Heart left ventricle (tissue), 16 donors: Measurements from ENCODE around the gene CNTFR. TPM values are rescaled to one million over a fixed set of nuclear protein-coding genes. Genes with fewer than 3 reads are reported as not detected.

Experiments
- ATAC-seq, 4 donors: fragments of 200-7000 bp; cut with Tn5 transposase; one replicate each; pipeline ENCODE4 v1.9.1; 2020 to 2022; ENCODE audit warnings: moderate library complexity in 4 of 4, mild to moderate bottlenecking in 3 of 4, moderate number of reproducible peaks in 1 of 4
- DNase-seq, 5 donors: peaks; one replicate each; pipeline ENCODE4 v3.0.0-alpha.2; 2020
- H3K27ac ChIP-seq, 12 donors: fragments of 200-600 bp; sonication (generic) in 4 of 12; one replicate each; pipeline versions ENCODE4 v1.5.0 to v1.8.0; 2016 to 2022; ENCODE audit warnings: mild to moderate bottlenecking in 2 of 12
- H3K27me3 ChIP-seq, 9 donors: fragments of 200-600 bp; sonication (generic) in 2 of 9; one replicate each; pipeline versions ENCODE4 v1.5.1 to v1.8.0; 2016 to 2022; ENCODE audit warnings: mild to moderate bottlenecking in 3 of 9
- H3K36me3 ChIP-seq, 9 donors: fragments of 200-600 bp; sonication (generic) in 2 of 9; one replicate each; pipeline versions ENCODE4 v1.5.0 to v1.8.0; 2018 to 2022; ENCODE audit warnings: mild to moderate bottlenecking in 2 of 9
- H3K4me1 ChIP-seq, 12 donors: fragments of 200-600 bp; sonication (generic) in 4 of 12; one replicate each; pipeline versions ENCODE4 v1.5.0 to v1.8.0; 2016 to 2022; ENCODE audit warnings: mild to moderate bottlenecking in 3 of 12
- H3K4me3 ChIP-seq, 12 donors: fragments of 200-600 bp; sonication (generic) in 4 of 12; one replicate each; pipeline versions ENCODE4 v1.5.0 to v1.8.0; 2017 to 2022; ENCODE audit warnings: mild to moderate bottlenecking in 9 of 12, moderate library complexity in 4 of 12
- H3K9me3 ChIP-seq, 12 donors: fragments of 200-600 bp; sonication (generic) in 4 of 12; one replicate each; pipeline versions ENCODE4 v1.5.0 to v1.8.0; 2016 to 2022; ENCODE audit warnings: mild to moderate bottlenecking in 1 of 12
- CTCF ChIP-seq, 12 donors: fragments of 200-600 bp; sonication (generic) in 4 of 12; IDR thresholded peaks; one replicate each; pipeline versions ENCODE4 v1.5.0 to v1.8.0; 2018 to 2022; ENCODE audit warnings: antibody characterized with exemption in 12 of 12, mild to moderate bottlenecking in 5 of 12
- POLR2A ChIP-seq, 2 donors: fragments of 450-650 bp; IDR thresholded peaks; one replicate each; pipeline ENCODE4 v1.6.1; 2017; ENCODE audit warnings: antibody characterized with exemption in 2 of 2, mild to moderate bottlenecking in 2 of 2, moderate library complexity in 2 of 2
- WGBS, 4 donors: extraction: QIAGEN DNeasy Blood & Tissue Kit in 2 of 4; methylation state at CpG; one replicate each; pipeline versions ENCODE4 v1.1.5 to v1.1.7; 2013 to 2018; 5-methylcytosine and 5-hydroxymethylcytosine counted together
- intact Hi-C, 10 donors: fragments of 100-400 bp; cut with DNase I; formaldehyde crosslinking; loops; one replicate each; pipeline versions ENCODE4 v1.11.1 to v1.14.2; 2022
- polyA plus RNA-seq, 2 donors: library from polyadenylated mRNA; stranded (reverse); fragments of 200-250 nt; gene quantifications; one replicate each; pipeline ENCODE4 v1.2.3, GENCODE V29; 2013
- total RNA-seq, 9 donors: library from RNA; depleted of rRNA in 2 of 9; stranded (reverse); fragments of >200 nt in 2 of 9; fragmentation: NEBNext Ultra II Directional in 3 of 9; extraction: Animal tissue kit (Norgen Biotek cat#: 25700) in 3 of 9; gene quantifications; one replicate each; pipeline versions ENCODE4 v1.1.0 to v1.2.4, GENCODE V29; 2016 to 2023
- donor health status: ischemic (EF 13 %, LVEDD 7.1; RV severe dilation, severe dysfunction).
- donor health status: healthy with polysubstance abuse.
- donor health status: DM: no; HTN: yes; CAD: no.
- donor health status: DM: no; HTN: no; CAD: no.
- donor health status: ischemic (EF 25% LVEDD 6.9; RV normal size, moderate dysfunction).
- donor health status: ischemic (EF 25% LVEDD 5.7; RV mildly dilated, moderate dysfunction).
- donor health status: healthy.
- donor health status: DM: yes; HTN: yes; CAD: no.
- donor health status: ischemic (EF 35%, LVEDD 5.7; RV mildly dilated, moderate dysfunction).
- donor health status: nonischemic (EF 11% LVEDD 7.7; RV severe dilation, severe dysfunction).
- donor health status: DM: yes; HTN: yes; CAD: no.
- donor health status: PGD.
- donor health status: ischemic (EF 29% LVEDD 5.4; RV normal size, mild dysfunction).
- donor health status: nonischemic (EF 23%, LVEDD 6.1; RV moderate dilation, normal function).

CNTFR gene
- total and polyA plus RNA-seq, 11 donors, result 0.43 to 9.8 (median 2.0) TPM

- DNase-seq (peak in 2 of 5 donors; percentile 18 to 44), ATAC-seq (peak; percentile 18 to 26 (median 19))
- no peaks in the 10 kb centered on the region for H3K9me3 ChIP-seq
- peaks cover 0 to 29% (median 24%) of the 10 kb centered on the region in 12 donors for H3K4me1 ChIP-seq
- TF ChIP-seq CTCF (IDR thresholded peaks at IDR 0.05) (no peak), POLR2A (IDR thresholded peaks at IDR 0.05) (no peak)
- H3K36me3 ChIP-seq, result peaks cover 0 to 31% (median 26%) of the 10 kb centered on the region in 9 donors
- H3K4me3 ChIP-seq, result peak overlapping the region; percentile 64 to 95 (median 82)
- intact Hi-C loops, result loop anchor here in 2 of 10 donors (5.0 to 10.0 kb wide), 2 partner anchors 91 to 157 kb away; partner anchors contain the start of genes DNAI1 (in 1 of the 2) and FAM219A (in 1 of the 2)
- no peaks in the 10 kb centered on the region for H3K27me3 ChIP-seq
- peak overlapping the region; percentile 81 to 97 (median 93) for H3K27ac ChIP-seq
- 44 to 62% (median 59%) methylated on average over 8 to 10 of the region's 10 CpGs for WGBS, 4 donors
Observed at GRCh38 chr9:34611251-34611810, 21.8 kb upstream of the CNTFR start.

- TF ChIP-seq POLR2A (IDR thresholded peaks at IDR 0.05) (no peak), CTCF (IDR thresholded peaks at IDR 0.05) (no peak)
- peak in 3 of 5 donors; percentile 24 to 59 (median 57) for DNase-seq
- WGBS, 4 donors, result 73 to 88% (median 80%) methylated on average over 14 to 20 of the region's 20 CpGs
- Histone ChIP-seq H3K4me3 (peak overlapping the region in 9 of 12 donors; percentile 74 to 95 (median 81)), H3K36me3 (peaks cover 0 to 24% (median 19%) of the 10 kb centered on the region in 9 donors), H3K4me1 (peaks cover 0 to 29% (median 24%) of the 10 kb centered on the region in 12 donors), H3K9me3 (no peaks in the 10 kb centered on the region), H3K27ac (peak overlapping the region in 9 of 12 donors; percentile 81 to 97 (median 94)), H3K27me3 (no peaks in the 10 kb centered on the region)
- intact Hi-C loops, result loop anchor here in 2 of 10 donors (5.0 to 10.0 kb wide), 2 partner anchors 92 to 156 kb away; partner anchors contain the start of genes DNAI1 (in 1 of the 2) and FAM219A (in 1 of the 2)
- ATAC-seq, result peak; percentile 20 to 45 (median 38)
Observed at GRCh38 chr9:34610434-34611206, 21.1 kb upstream of the CNTFR start.

GRCh38 chr9:34607331-34607730 is 17.8 kb upstream of the CNTFR start:
- Histone ChIP-seq H3K4me1 (peaks cover 0 to 20% (median 17%) of the 10 kb centered on the region in 12 donors), H3K4me3 (no peak overlapping the region), H3K36me3 (no peaks in the 10 kb centered on the region), H3K27ac (no peak overlapping the region), H3K27me3 (no peaks in the 10 kb centered on the region), H3K9me3 (no peaks in the 10 kb centered on the region)
- no peak for DNase-seq
- TF ChIP-seq CTCF (IDR thresholded peaks at IDR 0.05), result no peak
- TF ChIP-seq POLR2A (IDR thresholded peaks at IDR 0.05), result no peak
- intact Hi-C loops, result loop anchor here in 1 of 10 donors (10.0 kb wide), 1 partner anchor 173 kb away; no protein-coding TSS in a partner anchor
- no peak for ATAC-seq
- 23 to 73% (median 54%) methylated on average over 2 of the region's 2 CpGs for WGBS, 4 donors

GRCh38 chr9:34606905-34607304 is 17.4 kb upstream of the CNTFR start:
- Histone ChIP-seq H3K27me3 (no peaks in the 10 kb centered on the region), H3K9me3 (no peaks in the 10 kb centered on the region), H3K36me3 (no peaks in the 10 kb centered on the region), H3K4me1 (peaks cover 0 to 18% (median 13%) of the 10 kb centered on the region in 12 donors), H3K27ac (no peak overlapping the region), H3K4me3 (no peak overlapping the region)
- DNase-seq (no peak), ATAC-seq (no peak)
- TF ChIP-seq CTCF (IDR thresholded peaks at IDR 0.05) (no peak), POLR2A (IDR thresholded peaks at IDR 0.05) (no peak)
- 85 to 98% (median 91%) methylated on average over 3 of the region's 3 CpGs for WGBS, 4 donors
- intact Hi-C loops, result loop anchor here in 1 of 10 donors (10.0 kb wide), 1 partner anchor 172 kb away; no protein-coding TSS in a partner anchor
